BLaER1 treated with 17β-estradiol and CSF1 and Interleukin-3, amounts not matched to agents 10 nM and 100 nM (cell line): ENCODE data around the gene ATP6V1F.

Experiments
- H3K27ac ChIP-seq, 11 experiments: shearing (Covaris generic); formaldehyde crosslinking; 2 replicates each; pipeline ENCODE4 v1.8.1; 2022
- H3K27me3 ChIP-seq, 11 experiments: shearing (Covaris generic); formaldehyde crosslinking; 2 replicates each; pipeline ENCODE4 v1.8.1; 2022
- H3K36me3 ChIP-seq, 11 experiments: shearing (Covaris generic); formaldehyde crosslinking; 2 replicates each; pipeline ENCODE4 v1.8.1; 2022
- H3K4me1 ChIP-seq, 10 experiments: shearing (Covaris generic); formaldehyde crosslinking; 2 replicates each; pipeline ENCODE4 v1.8.1; 2022
- H3K4me2 ChIP-seq, 11 experiments: shearing (Covaris generic); formaldehyde crosslinking; 2 replicates each; pipeline ENCODE4 v1.8.1; 2022
- H3K4me3 ChIP-seq, 10 experiments: shearing (Covaris generic); formaldehyde crosslinking; 2 replicates each; pipeline ENCODE4 v1.8.1; 2022
- H3K9ac ChIP-seq, 11 experiments: shearing (Covaris generic); formaldehyde crosslinking; 2 replicates each; pipeline ENCODE4 v1.8.1; 2022
- H3K9me3 ChIP-seq, 11 experiments: shearing (Covaris generic); formaldehyde crosslinking; replicated peaks in 1 of 11; 2 replicates each; pipeline ENCODE4 v1.8.1; 2022
- H4K20me1 ChIP-seq, 11 experiments: shearing (Covaris generic); formaldehyde crosslinking; 2 replicates each; pipeline ENCODE4 v1.8.1; 2022
- Cebpa-rat ChIP-seq, 11 experiments: shearing (Covaris generic); IDR thresholded peaks; 2 replicates each; pipeline ENCODE4 v1.8.1; 2022

Gene ATP6V1F

DNA sequence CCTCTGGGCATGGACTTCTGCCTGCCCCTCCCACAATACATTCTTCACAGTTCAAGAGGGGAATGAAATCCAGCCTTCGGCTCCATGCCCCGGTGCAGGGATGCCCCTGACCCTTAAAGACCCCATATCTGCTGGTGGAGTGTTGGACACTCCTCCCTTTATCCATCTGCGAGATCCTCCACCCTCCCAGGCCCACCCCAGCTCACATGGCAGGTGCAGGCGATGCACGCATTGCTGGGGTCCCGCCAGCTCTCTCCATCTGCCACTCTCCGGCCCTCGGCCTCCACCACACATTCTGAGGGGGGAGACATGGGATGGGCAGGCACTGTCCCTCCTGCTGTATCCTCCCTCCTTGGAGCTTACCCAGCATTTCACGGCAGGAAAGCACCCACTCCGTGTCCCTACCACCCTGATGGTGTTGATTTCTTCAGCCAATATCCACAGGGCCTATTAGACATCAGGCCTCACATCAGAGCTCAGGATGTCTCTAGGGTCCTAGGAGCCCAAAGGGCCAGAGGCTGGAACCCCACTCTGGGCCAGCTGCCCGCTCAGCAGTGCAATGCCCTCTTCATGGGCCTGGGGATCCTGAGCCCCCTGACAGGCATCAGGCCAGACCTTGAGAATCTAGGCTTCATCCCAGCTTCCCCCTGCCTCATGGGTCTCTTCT, 18.3 kb downstream of the ATP6V1F start:
- no peak for TF ChIP-seq Cebpa-rat (IDR thresholded peaks at IDR 0.05)
- no peaks in the 10 kb centered on the region for H3K36me3 ChIP-seq
- H3K4me3 ChIP-seq: no peak overlapping the region
- no peak overlapping the region for H3K4me2 ChIP-seq
- peaks cover 6 to 27% (median 22%) of the 10 kb centered on the region in 10 experiments; a peak in 17 of 20 replicates for H3K4me1 ChIP-seq
- H4K20me1 ChIP-seq: peaks cover 0 to 20% (median 0%) of the 10 kb centered on the region in 11 experiments; a peak in 1 of 22 replicates
- 0 out of 22 replicates have a peak overlapping the region, but pooled peaks of 1 of the 11 experiments have one; percentile 5 for H3K9ac ChIP-seq
- no peaks in the 10 kb centered on the region for H3K9me3 ChIP-seq
- no peak overlapping the region for H3K27ac ChIP-seq
- H3K27me3 ChIP-seq: no peaks in the 10 kb centered on the region

DNA sequence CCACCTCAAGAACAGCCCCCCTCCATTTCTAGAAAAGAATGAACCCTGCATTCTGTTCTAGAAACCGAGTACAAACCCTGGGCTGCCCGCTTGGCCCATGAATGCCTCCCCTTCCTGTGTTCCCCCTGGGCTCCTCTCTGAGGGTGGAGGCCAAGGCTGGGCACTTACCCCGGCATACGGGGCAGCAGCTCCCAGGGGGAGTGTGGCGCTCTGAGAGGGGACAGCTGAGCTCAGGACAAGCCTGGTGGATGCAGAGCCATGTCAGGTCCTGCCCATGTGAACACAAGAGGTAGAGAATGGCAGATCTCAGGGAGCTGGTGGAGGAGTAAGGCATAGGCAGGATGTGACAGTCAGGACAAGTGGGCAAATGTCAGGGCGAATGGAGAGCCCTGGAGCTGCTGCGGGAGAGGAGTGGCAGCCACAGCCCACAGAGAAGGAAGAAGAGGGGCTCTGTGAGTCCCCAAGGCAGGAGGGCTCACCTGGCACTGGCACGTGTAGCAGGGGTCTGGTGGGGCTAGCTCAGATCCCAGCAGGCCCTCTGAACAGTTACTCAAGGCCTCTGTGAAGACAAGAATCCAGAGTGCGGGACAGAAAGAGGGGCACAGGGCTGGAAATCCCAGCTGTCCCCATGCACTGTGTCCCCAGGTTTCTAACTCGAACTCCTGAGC, 18.9 kb downstream of the ATP6V1F start:
- peaks cover 0 to 16% (median 0%) of the 10 kb centered on the region in 11 experiments; a peak in 1 of 22 replicates for H4K20me1 ChIP-seq
- 0 out of 22 replicates have a peak overlapping the region, but pooled peaks of 1 of the 11 experiments have one; percentile 5 for H3K9ac ChIP-seq
- no peak for TF ChIP-seq Cebpa-rat (IDR thresholded peaks at IDR 0.05)
- no peaks in the 10 kb centered on the region; a peak in 1 of 22 replicates for H3K27me3 ChIP-seq
- H3K27ac ChIP-seq: no peak overlapping the region
- H3K4me2 ChIP-seq: no peak overlapping the region
- no peaks in the 10 kb centered on the region for H3K36me3 ChIP-seq
- H3K9me3 ChIP-seq: no peaks in the 10 kb centered on the region
- peaks cover 6 to 26% (median 22%) of the 10 kb centered on the region in 10 experiments; a peak in 17 of 20 replicates for H3K4me1 ChIP-seq
- H3K4me3 ChIP-seq: no peak overlapping the region

DNA sequence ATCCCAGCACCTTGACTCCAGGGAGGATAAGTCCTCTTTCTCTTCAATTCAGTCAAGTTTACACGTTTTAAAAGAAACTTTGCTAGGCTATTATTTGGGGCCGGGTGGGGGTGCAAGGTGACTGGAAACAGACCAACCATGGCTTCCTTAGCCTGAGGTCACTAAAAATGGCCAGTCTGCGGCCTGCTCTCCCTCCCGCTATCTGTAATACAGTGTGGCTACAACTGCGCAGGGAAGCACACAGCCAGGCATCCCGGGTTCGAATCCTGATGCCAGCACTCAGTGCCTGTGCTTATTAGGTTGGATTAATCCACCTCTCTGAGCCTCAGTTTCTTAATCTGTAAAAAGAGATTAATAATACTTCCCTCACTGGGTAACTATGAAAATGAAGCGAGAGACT, 19.5 kb downstream of the ATP6V1F start:
- no peak overlapping the region for H3K27ac ChIP-seq
- no peaks in the 10 kb centered on the region for H3K9me3 ChIP-seq
- no peak overlapping the region for H3K4me3 ChIP-seq
- no peaks in the 10 kb centered on the region; a peak in 3 of 22 replicates for H3K27me3 ChIP-seq
- H4K20me1 ChIP-seq: peaks cover 0 to 11% (median 0%) of the 10 kb centered on the region in 11 experiments; a peak in 1 of 22 replicates
- H3K36me3 ChIP-seq: no peaks in the 10 kb centered on the region
- H3K4me2 ChIP-seq: no peak overlapping the region
- no peak overlapping the region for H3K9ac ChIP-seq
- H3K4me1 ChIP-seq: peaks cover 6 to 21% (median 17%) of the 10 kb centered on the region in 10 experiments; a peak in 17 of 20 replicates
- TF ChIP-seq Cebpa-rat (IDR thresholded peaks at IDR 0.05): no peak

DNA sequence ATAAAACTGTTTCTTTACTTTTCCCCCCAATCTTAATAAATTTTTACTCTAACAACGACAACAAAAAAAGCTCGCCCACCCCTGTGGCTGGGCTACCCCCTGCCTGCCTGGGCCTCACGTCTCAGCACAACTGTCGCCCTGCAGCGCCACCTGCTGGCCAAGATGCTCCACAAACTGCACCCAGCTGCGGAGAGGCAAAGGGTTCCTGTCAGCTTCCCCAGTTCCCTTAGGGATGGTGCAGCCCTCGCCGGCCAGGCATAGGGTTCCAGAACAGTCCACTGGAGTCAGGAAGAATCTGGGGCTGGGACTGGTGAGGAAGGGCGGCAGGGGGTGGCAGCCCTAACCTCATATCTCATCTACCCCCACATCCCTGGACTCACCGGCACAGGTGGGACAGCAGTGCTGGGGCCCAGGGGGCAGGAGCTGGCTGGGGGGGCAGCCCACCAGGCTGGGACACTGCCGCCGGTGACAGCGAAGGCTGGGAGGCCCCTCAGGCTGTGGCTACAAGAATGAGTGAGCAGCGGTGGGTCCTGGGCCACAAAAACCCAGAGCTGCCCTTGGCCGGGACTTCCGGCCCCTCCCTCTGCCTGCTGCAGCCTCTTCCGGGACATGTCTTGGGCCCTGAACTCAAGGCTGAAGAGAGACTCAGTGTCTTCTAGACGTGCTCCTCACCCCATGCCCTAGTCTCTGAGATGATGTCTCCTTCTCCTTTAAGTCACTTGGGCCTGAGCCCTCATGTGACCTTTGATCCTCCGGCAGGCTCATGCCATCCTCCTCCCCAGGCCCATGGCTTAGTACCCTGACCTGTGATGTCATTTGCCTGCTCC, 21.2 kb downstream of the ATP6V1F start:
- Histone ChIP-seq H3K4me2 (peak overlapping the region; percentile 42 to 81 (median 71)), H3K4me3 (peak overlapping the region in 8 of 10 experiments; percentile 11 to 65 (median 34); a peak in 11 of 20 replicates)

DNA sequence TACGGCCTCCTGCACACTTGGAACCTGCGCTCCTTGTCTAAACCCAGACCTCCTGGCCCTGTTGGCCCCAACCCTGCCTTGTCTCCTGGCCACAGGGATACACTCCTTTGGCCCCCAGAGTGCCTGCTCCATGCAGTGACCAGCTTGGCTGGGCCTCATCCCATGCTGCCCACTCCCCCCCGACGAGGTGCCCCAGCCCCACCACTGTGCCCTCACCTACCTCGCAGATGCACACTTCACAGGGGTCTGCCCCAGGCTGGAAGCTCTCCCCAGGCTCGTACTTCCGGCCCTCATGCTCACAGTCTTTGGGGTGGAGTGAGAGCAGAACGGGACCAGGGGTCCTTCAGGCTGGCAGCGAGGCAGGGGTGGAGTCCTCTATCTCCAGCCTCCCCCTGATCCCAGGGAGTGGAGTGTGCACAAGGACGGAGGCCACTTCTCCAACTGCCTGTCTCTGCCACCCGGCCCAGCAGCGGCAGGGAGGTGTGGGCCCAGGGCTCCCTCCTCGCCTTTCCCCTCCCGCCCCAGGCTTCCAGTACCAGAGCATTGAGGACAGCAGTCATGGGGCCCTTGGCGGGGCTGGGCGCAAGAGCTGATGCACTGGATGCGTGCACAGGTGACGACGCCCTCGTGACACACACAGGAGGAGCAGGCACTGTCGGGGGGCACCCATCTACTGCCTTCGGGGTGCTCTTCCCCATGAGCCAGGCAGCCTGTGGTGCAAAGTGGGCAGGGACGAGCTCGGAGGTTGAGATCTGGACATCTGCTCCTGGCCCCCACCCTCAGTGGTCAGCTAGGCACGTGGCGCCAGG, 22.1 kb downstream of the ATP6V1F start:
- Histone ChIP-seq H3K4me1 (peaks cover 6 to 10% (median 8%) of the 10 kb centered on the region in 10 experiments; a peak in 17 of 20 replicates), H4K20me1 (peaks cover 0 to 2% (median 0%) of the 10 kb centered on the region in 11 experiments; a peak in 1 of 22 replicates), H3K36me3 (no peaks in the 10 kb centered on the region), H3K27me3 (peaks cover 18 to 26% (median 23%) of the 10 kb centered on the region in 11 experiments), H3K9ac (no peak overlapping the region), H3K4me3 (no peak overlapping the region), H3K9me3 (peaks cover 0 to 3% (median 0%) of the 10 kb centered on the region in 11 experiments; a peak in 1 of 22 replicates), H3K4me2 (peak overlapping the region in 3 of 11 experiments; percentile 65 to 79 (median 69); a peak in 2 of 22 replicates), H3K27ac (peak overlapping the region in 1 of 11 experiments; percentile 55; a peak in 1 of 22 replicates)
- no peak for TF ChIP-seq Cebpa-rat (IDR thresholded peaks at IDR 0.05)

More for the DNA sequence above, 21.2 kb downstream of the ATP6V1F start:
- peak overlapping the region in 10 of 11 experiments; percentile 21 to 77 (median 58); a peak in 17 of 22 replicates for H3K27ac ChIP-seq
- H3K9me3 ChIP-seq: peaks cover 0 to 3% (median 0%) of the 10 kb centered on the region in 11 experiments; a peak in 1 of 22 replicates
- peaks cover 0 to 7% (median 0%) of the 10 kb centered on the region in 11 experiments; a peak in 1 of 22 replicates for H4K20me1 ChIP-seq
- H3K9ac ChIP-seq: peak overlapping the region in 8 of 11 experiments; percentile 10 to 70 (median 46); a peak in 10 of 22 replicates
- H3K36me3 ChIP-seq: no peaks in the 10 kb centered on the region
- no peak for TF ChIP-seq Cebpa-rat (IDR thresholded peaks at IDR 0.05)
- peaks cover 9 to 16% (median 13%) of the 10 kb centered on the region in 11 experiments for H3K27me3 ChIP-seq
- H3K4me1 ChIP-seq: peaks cover 6 to 10% (median 8%) of the 10 kb centered on the region in 10 experiments; a peak in 17 of 20 replicates

DNA sequence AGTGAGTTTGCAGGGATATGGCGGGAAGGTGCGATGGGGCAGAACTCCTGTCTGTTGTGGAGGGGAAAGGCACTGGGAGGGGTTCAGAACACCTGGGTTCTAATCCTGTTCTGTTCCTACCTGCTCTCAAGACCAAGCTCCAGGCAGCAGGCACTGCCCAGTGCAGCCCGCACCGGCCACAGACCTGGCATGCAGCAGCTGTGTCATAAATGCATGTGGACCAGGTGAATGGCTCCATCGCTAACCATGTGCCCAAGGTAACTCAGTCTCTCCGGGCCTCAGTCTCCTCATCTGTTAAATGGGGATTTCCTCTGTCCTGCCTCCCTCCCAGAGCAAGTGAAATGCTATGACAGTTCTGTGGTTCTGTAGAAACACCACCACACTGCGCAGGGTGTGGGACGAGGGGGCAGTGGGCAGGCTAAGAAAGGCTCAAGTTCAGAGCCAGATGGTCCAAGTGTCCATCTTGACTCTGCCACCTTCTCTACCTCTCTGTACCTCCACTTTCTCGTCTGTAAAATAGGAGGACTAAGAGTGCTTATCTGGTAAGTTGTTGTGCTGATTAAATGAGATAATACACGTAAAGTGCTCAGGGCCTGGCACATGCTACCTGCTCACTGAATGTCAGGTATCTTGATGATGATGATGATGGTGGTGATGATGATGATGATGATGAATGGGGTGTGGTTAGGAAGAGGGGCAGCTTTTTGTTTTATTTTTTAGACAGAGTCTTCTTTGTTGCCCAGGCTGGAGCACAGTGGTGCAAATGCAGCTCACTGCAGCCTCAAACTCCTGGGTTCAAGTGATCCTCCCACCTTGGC, 22.9 kb downstream of the ATP6V1F start:
- Histone ChIP-seq H3K9me3 (peaks cover 0 to 3% (median 0%) of the 10 kb centered on the region in 11 experiments; a peak in 1 of 22 replicates), H3K27ac (no peak overlapping the region), H3K9ac (no peak overlapping the region), H3K36me3 (no peaks in the 10 kb centered on the region), H3K4me3 (no peak overlapping the region), H4K20me1 (no peaks in the 10 kb centered on the region; a peak in 2 of 22 replicates), H3K4me1 (peaks cover 6 to 10% (median 8%) of the 10 kb centered on the region in 10 experiments; a peak in 17 of 20 replicates), H3K4me2 (no peak overlapping the region), H3K27me3 (peaks cover 24 to 34% (median 31%) of the 10 kb centered on the region in 11 experiments)
- no peak for TF ChIP-seq Cebpa-rat (IDR thresholded peaks at IDR 0.05)
